Adipocyte (in vitro differentiated cells): ENCODE measurements around the gene GAD2.

Source experiments
- DNase-seq: peaks from one replicate; pipeline ENCODE4 v3.0.0-alpha.2; 2015; ENCODE audit warnings: low read depth
- H3K27me3 ChIP-seq: replicated peaks from 2 replicates; pipeline ENCODE4 v1.7.0; 2013; ENCODE audit warnings: mild to moderate bottlenecking, low read length, moderate library complexity; ENCODE audit not compliant: control insufficient read depth, insufficient read depth
- H3K36me3 ChIP-seq: 2 replicates; pipeline ENCODE4 v1.7.0; 2013; ENCODE audit warnings: low read length, mild to moderate bottlenecking, moderate library complexity; ENCODE audit not compliant: control insufficient read depth, insufficient read depth, severe bottlenecking
- H3K4me1 ChIP-seq: 2 replicates; pipeline ENCODE4 v1.7.0; 2013; ENCODE audit warnings: mild to moderate bottlenecking, low read length, moderate library complexity; ENCODE audit not compliant: control insufficient read depth, insufficient read depth
- H3K4me3 ChIP-seq: 2 replicates; pipeline ENCODE4 v1.7.0; 2013; ENCODE audit warnings: mild to moderate bottlenecking, low read length, moderate library complexity
- H3K9ac ChIP-seq: 2 replicates; pipeline ENCODE4 v1.7.0; 2013; ENCODE audit warnings: mild to moderate bottlenecking, low read length, moderate library complexity
- H3K9me3 ChIP-seq: 2 replicates; pipeline ENCODE4 v1.7.0; 2013; ENCODE audit warnings: mild to moderate bottlenecking, low read length, moderate library complexity; ENCODE audit not compliant: control insufficient read depth

The GAD2 gene

DNA sequence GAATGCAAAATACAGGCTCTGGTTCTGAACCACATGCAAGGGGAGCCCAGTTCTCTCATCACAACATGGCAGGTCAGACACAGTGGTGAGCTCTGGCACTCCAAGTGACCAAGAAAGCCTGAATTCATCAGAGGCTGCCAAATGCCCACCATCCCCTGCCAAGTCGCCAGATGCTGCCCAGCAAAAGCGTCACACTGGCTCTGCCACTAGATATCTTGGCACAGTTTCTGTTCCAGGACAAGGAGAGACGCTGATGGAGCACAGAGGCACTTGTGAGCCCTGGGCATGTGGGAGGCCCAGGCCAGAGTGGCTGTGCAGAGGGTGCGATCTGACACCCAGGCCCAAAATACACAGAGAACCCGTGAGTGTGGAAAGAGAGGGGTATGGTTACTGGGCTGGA is 57.8 kb downstream of the GAD2 start:
- Histone ChIP-seq H3K4me1 (peaks cover 4% of the 10 kb centered on the region), H3K36me3 (no peaks in the 10 kb centered on the region), H3K9ac (no peak overlapping the region), H3K9me3 (no peaks in the 10 kb centered on the region), H3K27me3 (peaks cover 18% of the 10 kb centered on the region), H3K4me3 (no peak overlapping the region)
- no peak for DNase-seq

DNA sequence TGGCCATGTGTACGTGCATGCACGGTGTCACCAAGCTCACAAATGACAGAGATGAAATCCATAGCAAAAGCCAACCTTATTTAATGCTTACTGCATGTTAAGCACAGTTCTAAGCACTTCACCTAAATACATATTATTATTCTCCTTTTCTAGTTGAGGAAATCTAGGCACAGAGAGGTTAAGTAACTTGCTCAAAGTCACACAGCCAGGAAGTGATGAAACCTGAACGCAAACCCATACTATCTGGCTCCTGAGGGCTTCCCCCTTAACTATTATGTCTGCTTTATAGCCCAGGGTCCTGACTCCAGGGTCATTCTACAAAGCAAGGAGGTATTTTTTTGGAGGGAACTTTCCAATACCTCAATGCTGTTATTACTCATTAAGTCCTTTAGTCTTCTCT is 61.7 kb downstream of the GAD2 start:
- Histone ChIP-seq H3K9me3 (no peaks in the 10 kb centered on the region), H3K9ac (no peak overlapping the region), H3K27me3 (peaks cover 15% of the 10 kb centered on the region), H3K4me1 (no peaks in the 10 kb centered on the region), H3K36me3 (no peaks in the 10 kb centered on the region), H3K4me3 (no peak overlapping the region)
- no peak for DNase-seq

DNA sequence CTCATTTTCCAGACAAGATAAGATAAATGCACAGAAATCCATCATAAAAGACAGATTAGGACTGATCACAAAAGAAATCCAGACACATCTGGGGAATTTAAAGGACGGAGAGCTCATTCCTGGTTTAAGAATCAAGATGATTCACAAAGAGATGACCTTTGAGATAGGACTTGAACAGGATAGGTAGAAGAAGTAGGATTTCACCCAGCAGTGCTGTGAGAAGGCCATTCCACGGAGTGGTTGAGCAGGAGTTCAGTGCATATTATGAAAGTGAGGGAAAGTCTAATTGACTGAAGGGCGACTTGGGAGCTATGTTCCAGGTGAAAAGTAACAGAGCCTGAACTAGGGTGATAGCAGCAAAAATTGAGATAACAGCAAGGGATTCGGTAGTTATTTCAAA is 73.7 kb downstream of the GAD2 start:
- H3K4me3 ChIP-seq: no peak overlapping the region
- H3K9ac ChIP-seq: no peak overlapping the region
- no peaks in the 10 kb centered on the region for H3K4me1 ChIP-seq
- H3K36me3 ChIP-seq: no peaks in the 10 kb centered on the region
- peaks cover 27% of the 10 kb centered on the region for H3K27me3 ChIP-seq
- no peak for DNase-seq
- H3K9me3 ChIP-seq: peaks cover 2% of the 10 kb centered on the region

DNA sequence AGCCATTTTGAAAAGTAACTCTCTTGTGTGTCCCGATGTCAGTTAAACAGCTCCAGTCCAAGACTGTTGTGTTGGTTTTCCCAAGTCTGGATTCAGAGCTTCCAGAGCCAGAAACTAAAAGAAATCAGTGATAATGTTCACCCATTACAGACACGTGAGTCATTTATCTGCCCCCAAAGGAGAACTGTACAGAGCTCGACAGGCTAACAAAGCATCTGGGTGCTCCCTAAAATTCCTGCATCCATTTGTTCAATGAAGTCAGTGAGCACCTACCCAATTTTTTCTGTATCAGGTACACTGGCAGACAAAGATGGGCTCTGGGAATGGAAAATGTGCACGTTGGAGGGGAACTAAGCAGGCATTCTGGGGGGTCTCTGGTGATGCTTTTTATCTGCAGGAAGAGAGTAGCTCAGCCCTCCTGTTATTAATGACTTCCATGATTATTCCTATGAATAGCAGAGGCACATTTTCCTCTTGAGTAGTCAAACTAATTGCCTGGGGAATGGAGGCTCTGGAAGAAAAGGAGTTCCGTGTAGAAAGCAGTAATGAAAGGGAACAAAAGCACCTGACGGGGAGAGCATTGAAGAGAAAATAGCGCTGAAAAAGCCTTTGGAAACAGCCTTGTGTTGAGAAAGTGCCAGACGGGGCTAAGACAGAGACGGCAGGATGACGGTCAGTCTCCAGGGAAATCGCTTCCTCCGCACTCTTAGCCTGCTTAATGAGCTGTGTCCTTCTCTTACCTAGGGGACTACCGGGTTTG is 75.3 kb downstream of the GAD2 start:
- no peaks in the 10 kb centered on the region for H3K4me1 ChIP-seq
- DNase-seq: no peak
- no peak overlapping the region for H3K9ac ChIP-seq
- H3K27me3 ChIP-seq: peaks cover 32% of the 10 kb centered on the region
- H3K4me3 ChIP-seq: no peak overlapping the region
- no peaks in the 10 kb centered on the region for H3K36me3 ChIP-seq
- peaks cover 2% of the 10 kb centered on the region for H3K9me3 ChIP-seq

DNA sequence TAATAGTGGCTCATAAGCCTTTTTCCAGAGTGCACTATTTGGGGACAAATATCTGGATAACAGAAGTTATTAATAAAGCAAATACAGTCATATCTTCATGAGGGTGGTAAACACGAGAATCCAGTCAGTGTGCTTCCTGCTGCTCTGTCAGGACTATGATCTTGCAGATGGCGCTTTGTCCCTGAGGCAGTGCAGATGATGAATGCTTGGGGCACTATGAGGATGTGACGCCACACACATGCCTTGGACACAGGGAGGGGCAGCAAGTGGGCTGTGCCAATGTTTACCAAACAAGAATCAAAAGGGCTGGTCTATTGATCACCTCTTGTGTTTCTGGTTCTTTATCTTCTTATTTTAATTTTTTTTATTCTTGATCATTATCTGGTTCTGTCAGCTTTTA is 79.8 kb downstream of the GAD2 start:
- peaks cover 24% of the 10 kb centered on the region for H3K27me3 ChIP-seq
- no peak overlapping the region for H3K4me3 ChIP-seq
- H3K36me3 ChIP-seq: no peaks in the 10 kb centered on the region
- DNase-seq: no peak
- peaks cover 2% of the 10 kb centered on the region for H3K9me3 ChIP-seq
- H3K4me1 ChIP-seq: no peaks in the 10 kb centered on the region
- H3K9ac ChIP-seq: no peak overlapping the region

DNA sequence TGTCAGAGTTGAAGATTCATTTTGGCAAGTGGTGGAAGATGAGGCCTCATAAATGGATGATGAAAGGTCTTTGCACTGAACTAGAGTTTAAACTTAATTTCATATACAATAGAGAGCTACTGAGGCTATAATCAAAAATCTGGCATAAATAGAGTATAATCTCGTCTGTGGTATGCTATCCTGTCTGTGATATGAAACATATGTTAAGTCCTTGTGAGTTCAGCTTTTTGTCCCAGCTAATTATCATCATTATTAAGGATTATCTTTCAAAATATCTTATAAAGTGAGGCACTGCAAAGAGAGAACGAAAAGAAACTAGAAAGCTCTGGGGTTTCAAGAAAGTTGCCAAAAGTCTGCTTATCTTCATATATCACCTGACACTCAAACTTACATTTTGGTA is 83.4 kb downstream of the GAD2 start:
- Histone ChIP-seq H3K9me3 (no peaks in the 10 kb centered on the region), H3K36me3 (no peaks in the 10 kb centered on the region), H3K4me1 (no peaks in the 10 kb centered on the region), H3K4me3 (no peak overlapping the region), H3K9ac (no peak overlapping the region), H3K27me3 (peaks cover 17% of the 10 kb centered on the region)
- no peak for DNase-seq

DNA sequence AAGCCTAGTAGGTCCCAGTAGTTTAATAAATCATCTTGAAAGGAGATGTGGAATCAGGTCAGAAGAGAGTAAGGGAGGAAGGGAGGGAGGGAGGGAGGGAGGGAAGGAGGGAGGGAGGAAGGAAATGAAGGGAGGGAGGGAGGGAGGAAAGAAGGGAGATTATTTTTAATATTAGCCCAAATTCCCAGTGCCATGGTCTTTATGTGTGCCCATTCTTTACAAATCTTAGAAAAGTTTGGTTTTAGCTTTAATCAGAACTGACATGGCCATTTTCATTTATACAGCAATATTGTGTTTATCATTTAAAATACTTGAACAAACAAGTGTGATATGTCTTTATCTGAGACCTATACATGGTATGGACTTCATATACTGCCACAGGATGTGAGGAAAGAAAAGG is 86.8 kb downstream of the GAD2 start:
- Histone ChIP-seq H3K9me3 (no peaks in the 10 kb centered on the region), H3K27me3 (peaks cover 18% of the 10 kb centered on the region), H3K9ac (no peak overlapping the region), H3K36me3 (no peaks in the 10 kb centered on the region), H3K4me3 (no peak overlapping the region), H3K4me1 (no peaks in the 10 kb centered on the region)
- DNase-seq: no peak

DNA sequence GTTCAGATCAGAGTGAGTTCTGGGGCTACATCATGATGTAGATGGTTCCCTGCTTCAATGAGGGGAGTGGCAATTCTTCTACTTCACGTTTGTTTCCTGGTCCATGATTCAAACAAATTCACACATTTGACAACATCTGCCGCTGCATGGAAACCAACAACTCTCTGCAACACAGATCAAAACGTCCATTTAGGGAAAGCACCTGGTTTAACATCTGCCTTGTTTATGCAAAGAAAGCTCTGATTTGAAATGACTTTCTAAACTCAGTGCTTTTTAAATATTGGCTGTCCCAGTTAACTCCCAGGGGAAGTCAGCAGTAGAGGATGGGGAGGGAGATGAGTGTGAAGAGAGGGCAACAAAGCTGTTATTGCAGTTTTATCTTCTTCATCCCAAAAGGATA is 93.8 kb downstream of the GAD2 start:
- H3K36me3 ChIP-seq: no peaks in the 10 kb centered on the region

DNA sequence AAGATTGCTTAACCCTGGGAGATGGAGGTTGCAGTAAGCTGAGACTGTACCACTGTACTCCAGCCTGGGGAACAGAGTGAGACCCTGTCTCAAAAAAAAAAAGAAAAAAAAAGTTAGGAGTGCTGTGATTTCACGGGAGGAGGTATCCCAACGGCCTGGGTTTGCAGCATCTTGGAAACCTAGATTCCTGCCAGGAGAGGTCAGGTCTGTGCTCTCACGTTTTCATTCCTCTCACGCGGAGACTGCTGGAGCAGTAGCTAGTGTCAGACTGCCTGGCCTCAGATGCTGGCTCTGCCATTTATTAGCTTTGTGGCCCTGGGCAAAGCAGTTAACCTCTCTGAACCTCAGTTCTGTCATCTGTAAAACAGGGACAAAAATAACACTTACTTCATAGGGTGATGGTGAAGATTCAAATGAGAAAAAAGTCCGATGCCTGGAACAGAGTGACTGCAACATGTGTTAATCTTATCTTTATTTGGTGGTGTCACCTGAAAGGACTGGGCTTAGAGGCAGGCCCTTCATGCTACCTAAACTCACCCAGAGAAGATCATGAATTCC is 94.9 kb downstream of the GAD2 start:
- no peak for DNase-seq

More for the DNA sequence above, 93.8 kb downstream of the GAD2 start:
- Histone ChIP-seq H3K27me3 (peaks cover 17% of the 10 kb centered on the region), H3K9me3 (no peaks in the 10 kb centered on the region), H3K4me1 (no peaks in the 10 kb centered on the region), H3K9ac (no peak overlapping the region), H3K4me3 (no peak overlapping the region)
- no peak for DNase-seq

DNA sequence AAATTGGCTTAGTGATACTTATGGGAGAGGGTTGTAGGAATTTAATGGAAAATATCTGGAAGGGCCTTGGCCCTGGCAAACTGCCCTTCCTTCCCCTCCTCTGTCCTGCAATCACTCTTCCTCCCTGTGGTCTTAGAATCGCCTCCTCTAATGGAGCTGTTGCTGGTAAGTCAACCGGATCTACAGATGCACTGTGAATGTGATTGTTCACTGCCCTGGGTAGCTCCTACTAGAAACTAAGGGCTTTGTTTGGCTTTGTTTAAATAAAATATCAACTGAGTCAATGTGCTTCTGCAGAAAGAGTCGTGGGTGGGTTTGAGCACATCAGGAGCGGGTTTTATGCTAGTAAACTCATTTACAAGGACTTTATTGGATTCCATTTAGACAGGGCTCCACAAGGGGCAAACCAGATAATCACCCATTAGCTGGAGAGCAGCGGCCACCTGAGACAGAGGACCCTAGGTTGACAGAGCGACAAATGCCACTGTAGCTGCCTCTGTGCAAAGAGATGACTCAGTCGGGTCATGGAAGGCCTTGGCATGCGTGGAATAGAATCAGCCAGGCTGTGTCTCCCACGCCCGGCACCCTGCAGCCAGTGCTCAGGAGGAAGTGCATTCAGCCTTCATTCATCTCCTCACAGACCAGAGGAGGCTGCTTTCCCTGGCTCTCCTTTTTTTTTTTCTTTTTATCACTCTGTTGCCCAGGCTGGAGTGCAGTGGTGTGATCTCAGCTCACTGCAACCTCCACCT is 97.9 kb downstream of the GAD2 start:
- Histone ChIP-seq H3K9me3 (no peaks in the 10 kb centered on the region), H3K4me3 (no peak overlapping the region), H3K27me3 (peaks cover 3% of the 10 kb centered on the region), H3K9ac (no peak overlapping the region), H3K36me3 (no peaks in the 10 kb centered on the region), H3K4me1 (no peaks in the 10 kb centered on the region)
- DNase-seq: no peak

More for the DNA sequence above, 94.9 kb downstream of the GAD2 start:
- Histone ChIP-seq H3K36me3 (no peaks in the 10 kb centered on the region), H3K27me3 (peaks cover 17% of the 10 kb centered on the region), H3K4me3 (no peak overlapping the region), H3K9me3 (no peaks in the 10 kb centered on the region), H3K9ac (no peak overlapping the region), H3K4me1 (no peaks in the 10 kb centered on the region)

DNA sequence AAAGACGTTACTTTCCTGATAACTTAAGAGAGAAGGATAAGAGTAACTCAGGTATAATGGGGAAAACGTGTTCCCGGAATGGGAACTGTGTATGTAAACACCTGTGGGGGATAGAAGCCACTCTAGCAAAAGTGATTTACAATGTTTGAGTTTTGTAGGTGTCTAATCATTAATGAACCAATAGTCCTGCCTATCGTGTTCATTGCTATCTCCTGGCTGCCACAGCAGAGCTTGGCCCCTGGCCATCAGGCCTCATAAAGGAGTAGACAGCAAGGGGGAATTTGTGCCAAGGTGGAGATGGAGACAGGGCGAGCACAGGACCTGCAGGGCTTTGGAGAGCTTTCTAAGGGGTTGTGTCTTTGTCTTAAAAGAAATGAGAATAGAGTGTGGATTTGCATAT is 102.1 kb downstream of the GAD2 start:
- peaks cover 4% of the 10 kb centered on the region for H3K4me1 ChIP-seq
- H3K36me3 ChIP-seq: no peaks in the 10 kb centered on the region
- H3K9ac ChIP-seq: no peak overlapping the region
- no peak overlapping the region for H3K4me3 ChIP-seq
- no peak for DNase-seq
- no peaks in the 10 kb centered on the region for H3K9me3 ChIP-seq
- H3K27me3 ChIP-seq: no peaks in the 10 kb centered on the region
